Measurements from ENCODE around the gene GGCX.
"Not testable (repeated sequence)": the region's sequence is repeated elsewhere in the genome, so short reads cannot be mapped to it uniquely, and the experiment has no call there.

The GGCX gene

GRCh38 chr2:85544254-85544691 is 17.0 kb downstream of the GGCX start:
- in situ Hi-C loops (cut with MboI; ENCODE audit: low sequenced_read_pairs): not testable (repeated sequence)

GRCh38 chr2:85542777-85543176 is 18.5 kb downstream of the GGCX start:
- in situ Hi-C loops (cut with MboI; ENCODE audit: low sequenced_read_pairs): no loop called here

- in situ Hi-C loops (cut with MboI; ENCODE audit: low sequenced_read_pairs): no loop called here
These were observed 19.4 kb downstream of the GGCX start for GRCh38 chr2:85541753-85542457.

GRCh38 chr2:85541262-85541661 is 20.0 kb downstream of the GGCX start:
- in situ Hi-C loops (cut with MboI; ENCODE audit: low sequenced_read_pairs): no loop called here

GRCh38 chr2:85540133-85540648 is 21.1 kb downstream of the GGCX start:
- in situ Hi-C loops (cut with MboI; ENCODE audit: low sequenced_read_pairs): no loop called here

- in situ Hi-C loops (cut with MboI; ENCODE audit: low sequenced_read_pairs): no loop called here
These were observed 21.7 kb downstream of the GGCX start for GRCh38 chr2:85539361-85540132.

GRCh38 chr2:85538507-85539360 is 22.6 kb downstream of the GGCX start, which contains the start of gene MAT2A:
Gene MAT2A (plus strand): TSS chr2:85539168. CDS start chr2:85539288, 120 bp downstream.
- in situ Hi-C loops (cut with MboI; ENCODE audit: low sequenced_read_pairs): no loop called here

- in situ Hi-C loops (cut with MboI; ENCODE audit: low sequenced_read_pairs): no loop called here
These were observed 23.4 kb downstream of the GGCX start for GRCh38 chr2:85537600-85538506.

GRCh38 chr2:85536479-85536878 is 24.8 kb downstream of the GGCX start:
- in situ Hi-C loops (cut with MboI; ENCODE audit: low sequenced_read_pairs): no loop called here

GRCh38 chr2:85534881-85535280 is 26.4 kb downstream of the GGCX start:
- in situ Hi-C loops (cut with MboI; ENCODE audit: low sequenced_read_pairs): no loop called here

- in situ Hi-C loops (cut with MboI; ENCODE audit: low sequenced_read_pairs): no loop called here
These were observed 27.2 kb downstream of the GGCX start for GRCh38 chr2:85534099-85534498.

- in situ Hi-C loops (cut with MboI; ENCODE audit: low sequenced_read_pairs): no loop called here
These were observed 29.7 kb downstream of the GGCX start for GRCh38 chr2:85531589-85531988.

- in situ Hi-C loops (cut with MboI; ENCODE audit: low sequenced_read_pairs): no loop called here
These were observed 31.5 kb downstream of the GGCX start for GRCh38 chr2:85529809-85530208.

- in situ Hi-C loops (cut with MboI; ENCODE audit: low sequenced_read_pairs): no loop called here
These were observed 32.9 kb downstream of the GGCX start for GRCh38 chr2:85528355-85528754.

- in situ Hi-C loops (cut with MboI; ENCODE audit: low sequenced_read_pairs): no loop called here
These were observed 33.5 kb downstream of the GGCX start for GRCh38 chr2:85527787-85528186.

- in situ Hi-C loops (cut with MboI; ENCODE audit: low sequenced_read_pairs): no loop called here
These were observed 35.7 kb downstream of the GGCX start for GRCh38 chr2:85525567-85525966.

- in situ Hi-C loops (cut with MboI; ENCODE audit: low sequenced_read_pairs): no loop called here
These were observed 36.3 kb downstream of the GGCX start for GRCh38 chr2:85525029-85525428.

GRCh38 chr2:85524336-85524908 is 36.9 kb downstream of the GGCX start:
- in situ Hi-C loops (cut with MboI; ENCODE audit: low sequenced_read_pairs): no loop called here

GRCh38 chr2:85523903-85524335 is 37.4 kb downstream of the GGCX start:
- in situ Hi-C loops (cut with MboI; ENCODE audit: low sequenced_read_pairs): no loop called here

Data from HL-60/S4 treated with phorbol 12-myristate 13-acetate at 8.2 ng/mL for 4 days and 3 days (cell line).